ENCODE data around the gene CELSR3.

CELSR3 gene

DNA sequence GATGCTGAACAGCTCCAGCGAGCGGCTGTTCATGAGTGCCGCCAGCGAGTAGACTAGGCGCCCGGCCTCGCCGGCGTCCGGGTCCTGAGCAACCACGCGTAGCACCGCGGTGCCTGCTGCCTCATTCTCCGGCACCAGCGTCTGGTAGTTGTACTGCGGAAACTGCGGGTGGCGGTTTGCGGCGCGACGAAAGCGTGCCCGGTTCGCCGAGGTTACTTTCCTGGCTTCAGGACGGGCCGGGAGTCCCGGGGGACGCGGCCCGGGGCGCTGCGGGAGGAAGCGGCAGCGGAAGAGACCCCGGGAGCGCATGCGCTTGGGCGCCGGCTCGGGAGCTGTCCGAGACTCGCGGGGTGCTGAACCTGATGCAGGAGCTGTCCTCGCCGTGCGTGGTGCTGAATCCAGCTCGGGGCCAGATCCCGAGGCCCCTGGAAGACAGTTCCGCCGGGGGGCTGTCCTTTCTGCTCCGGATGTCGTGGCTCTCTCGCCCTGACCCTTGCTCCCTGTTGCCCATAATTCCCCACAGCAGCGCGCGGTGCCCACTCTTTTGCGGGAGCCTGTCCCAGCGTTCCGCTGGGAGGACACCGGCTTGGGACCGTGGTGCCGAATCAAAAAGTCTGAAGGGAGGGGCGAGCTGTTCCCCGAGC is 1.1 kb downstream of the CELSR3 start:
- DNase-seq (ENCODE audit: low read depth), result peak; percentile 27

DNA sequence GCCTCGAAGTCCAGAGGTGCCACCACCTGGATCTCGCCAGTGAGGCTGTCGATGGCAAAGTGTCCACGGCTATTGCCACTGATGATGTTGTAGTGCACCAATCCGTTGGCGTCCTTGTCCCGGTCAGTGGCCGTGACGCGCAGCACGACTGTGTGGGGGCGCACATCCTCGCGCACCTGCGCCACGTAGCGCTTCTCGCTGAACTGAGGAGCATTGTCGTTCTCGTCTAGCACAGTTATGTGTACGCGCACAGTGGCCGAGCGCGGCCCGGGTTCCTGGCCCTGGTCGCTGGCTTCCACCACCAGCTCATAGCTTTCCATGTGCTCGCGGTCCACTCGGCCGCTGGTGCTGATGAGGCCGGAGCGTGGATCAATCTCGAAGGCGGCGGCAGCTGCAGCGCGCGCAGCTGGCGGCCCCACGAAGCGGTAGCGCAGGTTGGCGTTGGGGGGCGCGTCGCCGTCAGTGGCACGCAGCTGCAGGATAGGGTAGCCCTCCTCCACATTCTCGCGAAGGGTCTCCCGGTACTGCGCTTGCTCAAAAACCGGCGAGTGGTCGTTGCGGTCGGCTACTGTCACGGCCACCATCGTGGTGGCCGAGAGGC is 1.8 kb downstream of the CELSR3 start:
- no peak for DNase-seq (ENCODE audit: low read depth)

DNA sequence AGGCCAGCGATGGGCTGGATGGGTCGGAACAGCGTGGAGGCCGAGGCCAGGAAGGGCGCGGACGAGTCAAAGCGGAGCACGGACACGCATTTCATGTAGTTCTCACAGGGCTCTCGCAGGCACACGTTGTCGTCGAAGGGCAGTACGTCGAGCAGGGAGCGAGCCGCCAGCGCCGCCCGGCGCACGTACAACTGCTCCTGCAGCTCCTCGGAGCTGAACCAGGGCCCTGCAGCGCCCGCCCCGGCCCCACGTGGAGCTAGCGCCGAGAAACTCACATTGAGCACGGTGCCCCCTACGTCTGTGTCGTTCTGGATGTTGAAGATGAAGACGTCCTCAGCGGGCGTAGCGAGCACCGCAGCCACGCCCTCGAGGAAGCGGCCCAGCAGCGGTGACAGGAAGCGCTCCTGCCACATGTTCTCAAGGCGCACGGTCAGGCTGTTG is 5.8 kb downstream of the CELSR3 start:
- no peak for DNase-seq (ENCODE audit: low read depth)

DNA sequence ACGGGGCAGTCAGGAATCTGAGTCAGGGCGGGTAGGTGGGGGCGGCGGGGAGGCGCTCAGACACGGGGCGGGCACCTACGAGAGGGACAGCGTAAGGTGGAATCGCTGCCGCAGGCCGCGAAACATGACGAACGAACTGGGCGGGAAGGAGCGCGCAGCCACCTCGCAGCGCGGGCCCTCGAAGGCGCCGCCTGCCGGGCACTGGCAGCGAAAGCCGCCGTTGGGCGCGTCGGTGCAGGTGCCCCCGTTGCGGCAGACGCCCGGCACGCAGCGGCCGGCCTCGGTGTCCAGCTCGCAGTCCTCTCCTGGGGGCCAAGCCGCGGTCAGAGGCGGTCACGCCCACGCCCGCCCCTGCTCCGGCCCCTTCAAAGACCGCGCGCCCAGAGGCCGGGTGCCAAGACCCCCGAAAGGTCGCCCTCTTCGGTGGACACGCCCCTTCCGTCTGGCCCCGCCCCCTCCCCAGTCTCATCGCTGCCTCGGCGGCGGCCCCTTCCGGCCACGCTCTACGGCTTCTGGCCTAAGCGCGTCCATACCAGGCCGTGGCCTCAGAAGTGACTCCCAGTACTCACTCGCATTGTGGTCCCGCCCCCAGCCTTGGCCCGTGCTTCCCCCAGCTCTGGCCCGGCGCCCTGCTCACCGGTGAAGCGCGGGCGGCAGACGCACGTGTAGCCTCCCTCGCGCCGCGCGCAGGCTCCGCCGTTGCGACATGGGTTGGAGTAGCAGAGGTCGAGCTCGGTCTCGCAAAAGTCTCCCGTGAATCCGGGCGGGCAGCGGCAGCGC is 6.4 kb downstream of the CELSR3 start:
- peak; percentile 85 for DNase-seq (ENCODE audit: low read depth)

DNA sequence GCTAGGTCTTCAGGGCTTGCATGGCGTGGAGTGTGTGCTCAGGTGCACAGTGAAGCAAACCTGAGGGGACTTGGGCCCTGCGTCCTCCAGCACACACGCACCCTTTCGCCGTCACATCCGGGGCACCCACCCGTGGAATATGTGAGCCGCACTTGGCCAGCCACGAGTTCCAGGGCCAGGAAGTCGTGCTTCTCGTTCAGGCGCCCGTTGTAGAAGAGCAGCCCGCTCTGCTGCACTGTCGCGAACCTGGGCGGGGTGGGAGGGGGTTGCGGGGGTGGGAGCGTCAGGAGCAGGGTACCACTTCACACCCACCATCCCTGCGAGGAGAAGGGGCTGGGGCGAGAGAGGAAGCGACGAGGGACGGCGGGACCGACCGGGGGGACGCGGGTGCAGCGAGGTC is 7.1 kb downstream of the CELSR3 start:
- no peak for DNase-seq (ENCODE audit: low read depth)

DNA sequence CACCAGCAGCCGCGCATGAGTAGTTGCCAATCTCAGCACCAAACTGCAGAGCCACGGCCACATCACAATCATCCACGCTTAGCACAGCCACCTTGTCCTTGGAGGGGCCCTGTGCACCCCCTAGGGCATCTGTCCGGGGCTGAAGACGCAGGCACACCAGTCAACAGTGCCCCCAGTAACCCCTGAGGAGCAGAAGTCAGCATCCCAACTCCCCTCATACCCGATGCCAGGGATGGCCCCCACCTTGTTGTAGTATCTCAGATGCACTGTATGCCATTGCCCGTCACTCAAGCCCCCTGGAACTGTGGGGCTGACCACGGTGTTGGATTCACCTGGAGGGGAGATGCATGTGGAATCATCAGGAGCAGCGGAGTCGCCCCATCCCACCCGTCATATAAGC is 7.6 kb downstream of the CELSR3 start:
- no peak for DNase-seq (ENCODE audit: low read depth)

DNA sequence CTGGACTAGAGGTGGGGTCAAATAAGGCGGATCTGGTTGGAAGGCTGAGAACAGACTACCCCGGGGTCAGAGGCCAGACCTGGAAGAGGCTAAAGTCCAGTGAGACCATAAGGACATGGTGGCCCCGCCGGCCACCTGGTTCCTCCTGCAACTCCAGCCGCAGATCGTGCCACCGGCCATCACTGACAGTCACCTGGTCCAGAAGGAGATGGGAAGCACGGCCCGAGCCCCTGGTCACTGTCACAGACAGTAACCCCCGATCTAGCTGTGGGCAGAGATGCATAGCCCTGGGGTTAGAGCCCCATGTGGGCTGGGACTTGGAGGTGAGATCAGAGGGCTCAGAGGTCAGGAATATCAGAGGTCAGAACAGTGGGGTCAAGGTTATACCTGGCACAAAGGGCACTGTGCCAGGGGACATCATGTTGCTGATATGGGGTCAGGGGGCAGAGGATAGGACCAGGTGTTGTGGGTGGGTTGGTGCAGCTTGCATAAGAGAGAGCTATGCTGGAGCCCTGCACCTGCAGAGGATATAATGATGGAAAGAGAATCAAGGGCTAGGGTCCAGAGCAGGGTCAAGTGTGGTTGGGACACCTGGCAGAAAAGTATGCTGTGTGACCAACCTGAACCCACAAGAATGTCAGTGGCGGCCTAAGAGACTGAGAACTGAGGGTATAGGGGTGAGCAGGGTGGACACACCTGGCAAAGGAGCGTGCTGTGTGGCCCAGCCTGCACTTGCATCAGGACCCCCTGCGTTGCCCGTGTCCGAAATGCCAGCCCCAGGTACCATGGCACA is 9.6 kb downstream of the CELSR3 start:
- DNase-seq (ENCODE audit: low read depth), result no peak

DNA sequence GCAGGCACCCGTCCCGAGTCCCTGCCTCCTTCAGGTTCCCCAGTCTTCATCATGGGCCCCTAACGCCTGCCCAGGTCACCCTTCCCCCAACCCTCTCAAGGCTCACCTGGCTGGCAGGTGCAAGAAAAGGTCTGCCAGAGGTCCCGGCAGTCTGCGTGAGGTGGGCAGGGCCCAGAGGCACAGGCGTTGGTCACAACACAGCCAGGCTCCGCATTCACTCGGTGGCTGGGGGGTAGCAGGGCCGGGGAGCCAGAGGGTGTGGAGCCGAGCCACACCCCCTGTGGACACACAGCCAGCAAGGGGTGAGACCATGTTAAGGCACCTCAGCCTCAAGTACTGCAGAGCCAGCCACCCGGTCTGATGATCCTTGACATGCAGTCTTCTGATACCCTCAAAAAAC is 10.9 kb downstream of the CELSR3 start:
- no peak for DNase-seq (ENCODE audit: low read depth)

DNA sequence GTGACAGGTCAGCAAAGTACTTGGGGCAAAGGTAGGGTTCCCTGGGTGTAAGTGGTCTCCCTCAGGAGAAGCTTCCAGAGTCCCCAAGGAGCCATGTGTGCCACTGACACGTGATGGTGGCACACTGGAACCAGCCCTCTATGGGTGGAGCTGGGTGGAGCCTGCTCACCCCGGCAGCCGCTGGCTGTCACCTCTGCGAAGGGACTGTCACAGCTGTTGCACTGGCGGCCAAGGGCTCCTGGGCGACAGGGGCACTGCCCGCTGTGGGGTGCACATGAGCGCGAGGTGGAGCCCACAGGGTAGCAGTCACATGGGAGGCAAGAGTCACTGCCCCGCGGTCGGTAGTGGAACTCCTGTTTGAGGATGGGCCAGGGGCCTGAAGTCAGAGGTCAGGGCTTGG is 12.0 kb downstream of the CELSR3 start:
- DNase-seq (ENCODE audit: low read depth), result no peak

DNA sequence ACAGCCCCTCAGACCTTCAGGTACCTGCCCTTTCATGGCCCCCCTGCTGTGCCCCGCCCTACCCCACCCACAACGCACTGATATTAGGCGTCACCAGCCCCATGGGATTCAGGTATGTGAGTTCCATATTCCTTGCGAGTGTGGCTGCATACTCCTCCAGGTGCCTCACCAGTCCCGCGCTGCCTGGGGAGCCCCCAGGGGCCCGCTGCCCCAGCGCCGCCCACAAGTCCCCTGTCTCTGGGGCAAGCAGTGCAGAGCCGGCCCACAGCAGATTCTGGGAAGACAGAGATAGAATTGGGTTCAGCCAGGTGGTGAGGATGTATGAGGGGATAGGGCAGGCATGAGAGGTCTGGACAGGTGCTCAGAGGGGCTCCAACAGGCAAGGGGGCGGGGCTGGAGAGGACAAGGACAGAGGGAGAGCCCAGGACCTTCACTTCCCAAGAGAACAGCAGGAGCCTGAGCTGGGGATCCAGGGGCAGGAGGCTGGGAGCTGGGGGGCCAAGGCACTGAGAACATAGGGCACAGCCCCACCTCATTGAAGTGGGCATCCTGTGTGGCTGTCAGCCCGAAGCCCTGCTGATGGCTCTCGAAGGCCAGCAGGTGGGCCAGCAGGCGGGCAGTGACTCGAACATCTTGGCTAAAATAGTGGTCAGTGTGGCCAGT is 14.4 kb downstream of the CELSR3 start:
- DNase-seq (ENCODE audit: low read depth), result no peak

DNA sequence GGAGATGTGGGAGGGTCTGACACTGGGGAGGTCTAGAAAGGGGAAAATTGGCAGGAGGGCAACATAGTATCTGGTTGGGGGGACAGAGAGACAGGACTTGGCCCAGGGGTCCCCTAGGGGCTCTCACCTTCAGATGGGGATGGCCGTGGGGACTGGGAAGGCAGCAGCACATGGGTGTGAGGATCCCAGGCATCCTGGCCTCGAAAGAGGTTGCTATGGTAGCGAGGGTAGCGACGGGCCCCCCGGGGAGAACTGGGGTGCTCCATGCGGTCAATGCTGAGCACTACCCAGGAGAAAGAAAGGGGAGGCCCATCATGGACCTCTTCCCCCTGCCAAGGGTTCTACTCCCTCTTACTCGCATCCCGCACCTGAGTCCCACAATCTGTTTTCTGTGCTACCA is 15.0 kb downstream of the CELSR3 start:
- no peak for DNase-seq (ENCODE audit: low read depth)

DNA sequence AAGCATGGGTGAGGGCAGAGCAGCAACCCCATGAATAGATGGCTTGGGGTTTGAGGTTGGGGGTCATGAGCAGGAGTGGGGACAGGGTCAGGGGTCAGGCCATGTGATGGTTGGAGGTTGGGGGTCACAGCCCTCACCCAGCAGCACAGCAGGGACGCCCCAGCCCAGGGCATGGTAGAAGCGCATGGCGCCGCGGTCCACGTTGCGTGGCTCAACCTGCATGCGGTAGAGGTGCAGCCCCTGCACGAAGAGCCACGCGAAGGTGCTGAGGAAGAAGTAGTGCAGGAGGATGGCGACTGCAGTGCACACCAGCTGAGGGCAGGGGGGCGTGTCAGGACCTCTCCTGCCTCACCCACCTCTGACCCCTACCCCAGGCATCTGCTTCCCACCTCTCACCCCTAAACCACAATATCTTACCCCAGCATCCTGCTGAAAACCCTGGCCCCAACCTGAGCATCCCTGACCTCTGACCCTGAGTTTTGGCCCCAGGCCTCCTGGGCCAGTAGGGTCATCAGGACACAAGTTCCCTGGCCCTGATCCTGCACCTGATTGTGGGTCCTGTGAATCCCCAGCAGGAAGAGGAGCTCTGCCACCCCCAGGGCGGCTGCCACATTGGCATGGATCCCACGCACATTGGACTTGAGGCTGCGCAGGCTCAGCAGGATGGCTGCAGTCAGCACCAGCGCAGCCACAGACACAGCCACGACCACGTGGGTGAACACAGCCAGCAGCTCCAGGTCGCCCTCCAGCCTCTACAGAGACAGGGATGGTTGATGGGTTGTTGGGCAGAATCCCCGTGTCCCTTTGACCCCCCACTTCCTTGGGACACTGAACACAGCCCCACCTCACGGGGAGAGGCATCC is 17.6 kb downstream of the CELSR3 start:
- no peak for DNase-seq (ENCODE audit: low read depth)

DNA sequence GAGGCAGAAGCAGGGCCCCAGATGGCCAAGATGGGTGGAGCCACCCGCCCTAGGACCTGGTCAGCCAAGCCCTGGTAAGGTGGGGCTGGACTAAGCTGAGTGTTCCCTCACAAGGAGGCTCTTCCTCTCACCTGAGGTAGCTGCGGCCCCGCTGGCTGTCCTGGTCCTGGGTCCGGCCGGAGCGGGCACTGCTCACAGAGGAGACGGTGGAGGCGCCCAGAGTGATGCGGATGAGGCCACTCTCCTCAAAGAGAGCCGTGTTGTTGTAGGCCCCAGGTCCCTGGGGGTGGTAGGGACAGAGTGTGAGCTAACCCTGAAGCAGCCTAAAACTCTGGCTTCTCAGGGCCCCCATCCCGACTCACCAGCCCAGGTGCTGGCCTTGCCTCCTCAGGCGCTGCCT is 20.1 kb downstream of the CELSR3 start:
- DNase-seq (ENCODE audit: low read depth), result no peak

DNA sequence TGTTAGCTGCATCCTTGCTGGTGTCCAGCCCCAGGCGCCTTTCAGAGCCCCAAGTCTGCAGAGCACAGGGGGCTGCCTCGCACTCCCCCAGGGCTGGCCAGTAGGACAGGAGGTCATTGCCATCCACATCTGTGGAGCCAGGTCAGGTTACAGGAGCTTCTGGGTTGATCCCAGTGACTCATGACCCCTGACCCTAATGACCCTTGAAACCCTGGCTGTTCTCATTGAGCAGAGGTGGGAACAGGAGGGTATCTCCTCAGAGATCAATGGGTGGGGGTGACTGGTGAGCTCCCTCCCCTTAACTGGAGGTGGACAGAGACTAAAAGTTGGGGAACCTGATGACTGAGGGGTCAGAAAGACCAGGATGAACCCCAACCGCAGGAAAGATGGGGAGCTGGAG is 21.3 kb downstream of the CELSR3 start:
- no peak for DNase-seq (ENCODE audit: low read depth)

DNA sequence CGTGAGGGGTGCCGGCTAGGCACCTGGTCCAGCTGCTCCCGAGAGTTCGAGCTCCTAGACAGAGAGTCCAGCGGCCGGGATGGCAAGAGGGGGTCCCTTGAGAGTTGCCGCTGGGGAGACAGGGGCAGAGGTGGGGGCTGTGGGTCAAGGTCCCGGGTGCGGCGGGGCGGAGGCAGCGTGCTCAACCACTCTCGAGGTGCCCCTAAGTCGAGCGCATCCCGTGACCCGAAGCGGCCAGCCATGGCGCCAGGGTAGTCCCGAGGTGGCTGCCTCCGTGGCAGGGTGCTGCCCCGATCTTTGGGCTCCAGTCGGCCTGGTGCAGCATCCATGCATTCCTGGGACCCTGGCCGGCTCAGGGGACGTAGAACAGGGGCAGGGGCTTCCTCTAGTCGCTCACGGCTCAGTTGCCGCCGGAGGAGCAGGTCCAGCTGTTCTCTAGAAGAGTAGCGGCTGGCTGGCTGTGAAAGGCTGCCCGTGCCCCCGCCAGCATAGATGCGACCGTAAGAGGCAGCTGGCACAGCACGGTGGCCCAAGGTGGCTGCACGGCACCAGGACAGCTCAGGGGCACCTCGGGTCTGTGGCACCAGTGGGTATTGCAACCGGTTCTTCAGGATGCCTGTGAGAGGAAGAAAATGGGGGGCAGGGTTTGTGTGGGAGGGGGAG is 22.6 kb downstream of the CELSR3 start:
- DNase-seq (ENCODE audit: low read depth), result no peak

DNA sequence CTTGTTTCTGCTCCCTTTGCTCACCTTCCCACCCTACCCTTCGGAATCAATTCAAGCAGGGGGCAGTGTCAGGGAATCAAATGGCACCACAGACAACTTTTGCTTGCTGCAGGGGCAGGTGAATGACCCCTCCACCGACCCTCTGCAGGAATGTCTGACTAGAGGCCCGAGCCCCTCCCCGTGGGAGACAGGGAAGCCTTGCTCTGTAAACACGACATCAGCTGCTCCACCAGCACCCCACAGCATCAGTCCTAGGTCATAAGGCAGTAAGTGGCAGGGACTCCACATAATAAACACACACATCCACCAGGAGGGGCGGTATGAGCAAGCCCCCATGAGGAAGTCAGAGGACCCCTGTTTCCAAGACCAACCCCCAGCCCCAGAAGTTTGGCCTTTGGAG is 25.4 kb downstream of the CELSR3 start:
- no peak for DNase-seq (ENCODE audit: low read depth)

DNA sequence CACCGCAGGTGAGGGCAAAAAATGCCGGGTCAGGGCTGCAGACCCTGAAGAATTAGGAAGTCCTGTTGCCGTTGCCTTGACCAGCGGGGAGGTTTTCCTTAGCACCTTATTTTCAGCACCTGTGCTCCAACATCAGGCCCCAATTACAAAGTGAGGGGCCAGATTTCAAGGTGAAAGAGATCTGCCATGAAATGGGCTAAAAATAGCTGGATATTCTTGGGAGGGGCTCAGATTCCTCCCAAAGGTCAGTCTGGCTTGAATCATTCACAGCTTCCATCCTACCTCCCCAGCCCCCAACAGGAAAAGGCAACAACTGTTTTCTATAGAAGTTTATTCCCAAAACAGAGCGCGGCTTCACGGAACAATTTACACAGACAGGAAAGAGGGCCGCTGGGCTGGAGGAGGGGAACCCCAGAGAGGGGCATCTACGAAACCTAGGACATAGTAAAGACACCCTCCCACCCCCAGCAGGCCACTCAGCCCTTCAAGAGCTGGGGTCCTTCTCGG is 26.5 kb downstream of the CELSR3 start:
- DNase-seq (ENCODE audit: low read depth), result no peak

DNA sequence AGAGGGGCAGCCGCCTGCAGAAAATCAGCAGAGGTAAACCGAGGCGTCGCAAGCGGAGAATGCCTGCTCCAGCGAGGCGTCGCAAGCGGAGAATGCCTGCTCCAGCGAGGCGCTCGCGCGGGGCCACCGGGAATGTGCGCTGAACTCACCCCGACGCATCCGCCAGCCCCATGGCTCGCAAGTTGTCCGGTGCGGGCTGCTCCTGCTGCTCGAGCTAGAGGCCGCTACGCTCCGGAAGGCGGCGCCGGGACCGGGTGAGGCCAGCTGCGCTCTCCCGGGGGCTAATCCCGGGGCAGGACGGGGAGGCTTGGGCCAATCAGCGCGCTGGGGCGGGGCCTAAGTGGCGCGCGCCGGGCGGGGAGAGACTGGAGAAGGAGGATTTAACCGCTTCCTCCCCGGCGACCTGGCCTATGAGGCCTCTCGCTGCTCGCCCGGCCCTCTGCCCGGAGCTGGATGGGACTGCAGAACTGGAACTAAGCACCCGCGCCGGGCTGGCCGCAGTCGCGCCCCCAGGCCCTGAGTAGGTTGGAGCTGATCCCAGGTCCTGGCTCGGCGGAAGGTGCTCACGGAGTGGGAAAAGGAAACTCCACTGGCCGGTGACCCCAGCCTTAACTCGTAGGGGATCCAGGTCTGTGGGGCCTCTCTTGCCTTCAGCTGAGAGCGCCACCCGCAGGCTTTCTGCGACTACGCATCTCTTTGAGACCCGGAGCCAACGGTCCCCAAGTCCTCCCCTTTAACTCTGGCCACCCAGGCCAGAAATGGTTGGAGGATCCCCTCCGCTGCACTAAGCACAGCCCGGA is 27.3 kb downstream of the CELSR3 start, which contains the start of gene SLC26A6:
SLC26A6 (minus strand) TSS at position 240 of the 800 bp plus-strand sequence; CDS start at position 172, 68 bp downstream.
- DNase-seq (ENCODE audit: low read depth), result peak; percentile 93

DNA sequence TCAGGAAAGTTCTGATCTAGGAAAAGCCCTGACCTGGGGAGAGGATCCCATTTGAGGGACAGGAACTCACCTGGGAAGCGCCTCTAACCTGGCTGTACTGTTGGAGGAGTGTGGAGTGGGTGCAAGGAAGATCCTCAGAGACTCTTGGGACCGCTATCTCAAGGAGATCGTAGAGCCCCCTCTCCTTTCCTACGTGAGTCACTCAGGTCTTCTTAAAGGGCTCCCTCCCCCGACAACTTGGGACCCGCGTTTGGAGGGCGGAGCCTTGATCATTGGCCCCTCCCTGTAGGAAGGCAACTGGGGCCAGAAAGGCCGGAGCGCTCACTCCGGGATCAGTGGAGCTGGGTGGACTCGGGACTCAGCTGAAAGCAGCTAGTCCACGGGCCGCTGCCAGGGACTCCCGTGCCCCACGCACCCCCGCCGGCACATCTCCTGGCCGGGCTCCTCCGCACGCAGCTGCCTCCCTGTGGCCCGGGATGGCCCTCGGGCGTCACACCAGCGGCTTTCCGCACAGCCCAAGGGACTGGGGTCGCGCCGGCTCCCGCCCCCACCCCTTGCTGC is 27.9 kb downstream of the CELSR3 start:
- peak; percentile 60 for DNase-seq (ENCODE audit: low read depth)

Measured in amniotic epithelial cell (primary cell).